GM18505 (cell line): ENCODE results near the gene CARD10.

Experiments used
- ATAC-seq: cut with Tn5 transposase; IDR thresholded peaks from one replicate; pipeline ENCODE4 v1.9.1; 2021; ENCODE audit not compliant: unreplicated experiment
- POLR2A ChIP-seq: IDR thresholded peaks from 4 replicates; pipeline ENCODE4 v1.6.1; 2011; ENCODE audit warnings: borderline replicate concordance; ENCODE audit not compliant: insufficient read depth, insufficient read length; ENCODE audit errors: extremely low read depth

CARD10 gene

GRCh38 chr22:37455896-37456295 is 63.3 kb downstream of the CARD10 start:
- ATAC-seq, result no peak

GRCh38 chr22:37454857-37455686 is 64.1 kb downstream of the CARD10 start:
- no peak for TF ChIP-seq POLR2A
- no peak for ATAC-seq

More at GRCh38 chr22:37455896-37456295, 63.3 kb downstream of the CARD10 start:
- TF ChIP-seq POLR2A, result no peak

GRCh38 chr22:37453696-37454095 is 65.5 kb downstream of the CARD10 start:
- ATAC-seq, result no peak
- no peak for TF ChIP-seq POLR2A

GRCh38 chr22:37451218-37451617 is 68.0 kb downstream of the CARD10 start:
- TF ChIP-seq POLR2A, result no peak
- no peak for ATAC-seq

- TF ChIP-seq POLR2A, result no peak
- ATAC-seq, result no peak
These were observed 69.7 kb downstream of the CARD10 start for GRCh38 chr22:37449331-37450001.

GRCh38 chr22:37448516-37449127 is 70.6 kb downstream of the CARD10 start:
- TF ChIP-seq POLR2A, result no peak
- ATAC-seq, result no peak

GRCh38 chr22:37445501-37445900 is 73.7 kb downstream of the CARD10 start:
- ATAC-seq, result no peak
- no peak for TF ChIP-seq POLR2A

- no peak for ATAC-seq
- no peak for TF ChIP-seq POLR2A
These were observed 75.2 kb downstream of the CARD10 start for GRCh38 chr22:37443977-37444376.

- no peak for ATAC-seq
- TF ChIP-seq POLR2A, result no peak
These were observed 76.1 kb downstream of the CARD10 start for GRCh38 chr22:37443086-37443485.

- no peak for ATAC-seq
- TF ChIP-seq POLR2A, result no peak
These were observed 76.7 kb downstream of the CARD10 start for GRCh38 chr22:37442537-37442936.

GRCh38 chr22:37442135-37442534 is 77.1 kb downstream of the CARD10 start:
- ATAC-seq, result no peak
- no peak for TF ChIP-seq POLR2A

- no peak for ATAC-seq
These were observed 78.3 kb downstream of the CARD10 start for GRCh38 chr22:37440875-37441274.

More at GRCh38 chr22:37440875-37441274, 78.3 kb downstream of the CARD10 start:
- no peak for TF ChIP-seq POLR2A
